GM21381 (cell line): Measurements from ENCODE around the gene ATP13A2.

Source experiments
- ATAC-seq: cut with Tn5 transposase; IDR thresholded peaks from one replicate; pipeline ENCODE4 v1.9.1; 2021; ENCODE audit warnings: mild to moderate bottlenecking, moderate library complexity; ENCODE audit not compliant: unreplicated experiment

Gene ATP13A2

GRCh38 chr1:17005365-17005740 is 6.4 kb downstream of the ATP13A2 start:
- no peak for ATAC-seq

- ATAC-seq = no peak
Measured at GRCh38 chr1:17004466-17005364, 7.0 kb downstream of the ATP13A2 start.

GRCh38 chr1:17002524-17002902 is 9.2 kb downstream of the ATP13A2 start:
- ATAC-seq = no peak

- no peak for ATAC-seq
Measured at GRCh38 chr1:17001760-17002523, 9.8 kb downstream of the ATP13A2 start.

GRCh38 chr1:16999863-17000262 is 11.9 kb downstream of the ATP13A2 start:
- ATAC-seq = no peak

DNA sequence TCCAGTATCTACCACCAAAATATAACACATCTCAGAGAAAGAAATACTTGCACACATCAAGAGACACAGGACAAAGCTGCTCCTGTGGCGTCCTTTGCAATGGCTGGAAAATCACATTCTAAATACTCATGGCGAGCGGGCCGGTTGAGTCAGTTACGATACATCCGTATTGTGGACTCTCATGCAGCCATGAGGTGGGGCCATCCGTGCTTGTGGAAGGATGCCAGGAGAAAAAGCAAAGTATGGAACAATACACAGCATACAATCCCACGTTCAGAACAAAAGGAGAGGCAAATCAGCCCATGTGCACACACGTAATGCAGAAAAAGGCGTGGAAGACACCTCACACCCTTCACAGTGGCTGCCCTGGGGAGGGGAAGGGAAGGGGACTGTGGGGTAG is 13.1 kb downstream of the ATP13A2 start:
- ATAC-seq = no peak

DNA sequence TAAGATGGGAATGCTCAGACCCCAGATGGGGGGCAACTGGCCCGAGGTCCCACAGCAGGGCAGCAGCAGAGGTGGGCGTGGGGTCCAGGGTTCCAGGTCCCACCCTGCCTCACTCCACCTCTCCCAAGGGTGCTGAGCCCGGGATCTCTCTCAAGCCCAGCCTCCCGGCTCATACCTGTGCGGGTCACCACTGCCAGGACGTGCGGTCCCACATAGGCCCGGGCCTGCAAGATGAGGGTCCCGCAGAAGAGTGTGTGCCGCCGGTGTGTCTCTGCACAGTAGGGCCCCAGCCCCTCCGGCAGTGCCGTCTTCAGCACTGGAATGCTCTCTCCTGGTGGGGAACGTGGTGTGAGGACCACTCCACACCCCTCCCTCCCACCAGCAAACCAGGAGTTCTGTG is 14.9 kb downstream of the ATP13A2 start:
- ATAC-seq = no peak

DNA sequence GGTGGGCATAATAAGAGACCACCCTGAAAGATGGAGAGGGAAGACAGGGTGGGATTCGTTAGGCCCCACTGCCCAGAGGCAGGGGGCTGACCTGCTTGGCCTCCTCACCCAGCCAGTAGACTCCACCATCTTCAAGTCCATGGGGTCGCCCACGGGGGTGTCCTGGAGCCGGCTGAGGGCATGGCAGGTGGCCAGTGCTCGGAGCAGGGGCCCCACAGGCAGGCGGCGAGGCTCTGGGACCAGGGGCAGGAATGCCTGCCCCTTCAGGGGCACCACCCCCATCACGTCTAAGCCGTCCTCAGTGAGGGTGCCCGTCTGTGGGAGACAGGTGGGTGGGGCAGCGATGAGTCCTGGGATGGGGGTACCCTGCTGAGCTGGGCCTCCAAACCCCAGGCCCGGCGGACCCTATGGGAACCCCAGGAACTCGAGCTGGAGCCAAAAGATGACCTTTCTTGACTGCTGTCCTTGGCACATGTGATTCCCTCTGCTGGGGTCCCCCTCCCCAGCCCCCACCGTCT is 18.1 kb downstream of the ATP13A2 start:
- ATAC-seq = no peak

- no peak for ATAC-seq
Measured at GRCh38 chr1:16992675-16993074, 19.1 kb downstream of the ATP13A2 start.

DNA sequence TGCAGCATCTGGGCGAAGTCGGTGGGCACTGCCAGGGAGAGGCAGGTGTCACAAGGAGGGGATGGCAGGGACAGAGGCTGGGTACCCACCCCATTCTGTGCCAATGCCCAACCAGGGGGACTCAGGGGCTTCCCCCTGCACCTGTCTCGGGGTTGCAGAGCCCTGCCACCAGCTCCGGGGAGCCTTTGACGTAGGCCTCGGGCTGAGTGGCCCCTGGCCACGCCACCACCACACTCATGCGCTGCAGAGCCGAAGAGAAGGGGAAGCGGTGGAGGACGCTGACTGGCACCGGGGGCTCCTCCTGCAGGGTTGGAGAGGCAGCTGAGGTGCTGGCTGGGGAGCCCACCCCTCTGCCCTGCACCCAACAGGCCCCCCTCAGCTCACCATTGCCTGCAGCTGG is 19.6 kb downstream of the ATP13A2 start:
- ATAC-seq = no peak

DNA sequence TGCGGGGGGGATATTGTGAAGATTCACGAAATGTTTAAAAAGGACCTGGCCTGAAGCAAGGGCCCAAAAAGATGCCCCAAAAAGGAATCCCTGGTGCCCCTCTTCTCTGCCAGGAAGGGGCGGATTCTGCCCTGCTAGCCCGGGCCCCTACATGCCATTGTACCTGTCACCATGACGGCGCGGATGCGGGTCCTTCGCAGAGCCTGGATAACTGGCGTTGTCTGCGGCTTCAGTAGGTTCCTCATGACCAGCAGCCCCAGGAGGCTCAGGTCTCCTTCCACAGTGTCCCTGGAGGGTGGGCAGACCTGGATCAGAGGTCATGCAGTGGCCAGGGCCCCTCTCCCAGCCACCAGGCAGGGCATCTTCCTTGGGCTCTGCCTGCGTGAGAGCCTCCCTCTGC is 20.2 kb downstream of the ATP13A2 start:
- no peak for ATAC-seq

- ATAC-seq = no peak
Measured at GRCh38 chr1:16989676-16990391, 21.9 kb downstream of the ATP13A2 start.

DNA sequence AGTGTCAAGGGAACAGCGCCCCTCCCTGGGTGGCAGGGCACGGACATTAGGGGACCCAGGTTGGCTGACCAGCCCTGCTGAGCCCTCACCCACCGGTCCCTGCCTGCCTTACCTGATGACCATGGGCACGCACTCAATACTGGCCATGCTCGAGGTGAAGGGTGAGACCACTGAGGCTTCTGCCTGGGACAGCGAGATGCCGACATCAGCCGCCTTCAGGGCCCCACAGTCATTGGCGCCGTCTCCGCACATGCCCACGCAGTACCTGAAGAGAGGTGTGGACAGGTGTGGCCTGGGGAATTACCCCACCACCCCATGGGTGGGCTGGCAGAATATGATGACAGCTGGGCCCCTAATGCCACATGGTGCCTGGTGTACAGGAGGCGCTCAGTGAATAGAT is 23.5 kb downstream of the ATP13A2 start:
- ATAC-seq = no peak

DNA sequence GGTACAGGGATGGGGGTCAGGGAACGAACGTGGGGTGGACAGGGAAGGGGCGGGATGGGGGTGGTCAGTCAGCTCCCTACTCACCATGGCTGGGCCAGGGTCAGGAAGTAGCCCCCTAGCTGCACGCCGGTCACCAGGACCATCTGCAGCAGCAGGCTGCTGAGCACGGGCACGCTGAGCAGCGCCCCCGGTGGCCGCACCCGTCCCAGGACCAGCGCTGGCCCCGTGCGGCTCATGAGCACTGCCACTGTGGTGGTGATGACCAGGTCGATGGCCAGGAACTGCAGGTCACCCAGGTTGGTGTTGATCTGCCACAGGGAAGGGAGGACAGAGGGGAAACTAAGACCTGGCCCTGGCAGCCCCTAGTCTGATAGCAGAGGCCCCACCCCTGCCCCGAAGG is 24.8 kb downstream of the ATP13A2 start:
- ATAC-seq = no peak

GRCh38 chr1:16986560-16986959 is 25.2 kb downstream of the ATP13A2 start:
- ATAC-seq = no peak

GRCh38 chr1:16986113-16986512 is 25.6 kb downstream of the ATP13A2 start:
- no peak for ATAC-seq

DNA sequence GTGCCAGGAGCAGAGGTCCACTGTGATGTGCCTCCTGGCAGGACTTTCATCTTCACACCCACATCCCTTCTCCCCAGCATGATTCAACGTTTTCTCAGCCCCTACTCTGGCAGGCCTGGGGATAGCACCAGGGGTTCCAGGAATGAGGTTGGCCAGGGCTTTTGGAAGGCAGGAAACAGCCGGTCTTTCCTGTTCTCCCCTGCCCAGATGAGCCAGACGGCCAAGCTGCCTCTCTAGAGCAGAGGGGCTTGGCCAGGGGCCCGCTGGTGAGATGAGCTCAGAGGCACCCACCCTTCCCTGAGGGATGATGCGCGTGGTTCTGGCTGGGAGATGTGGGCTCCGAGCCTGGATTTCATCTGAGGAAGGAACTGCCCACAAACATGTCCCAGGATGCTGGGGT is 27.0 kb downstream of the ATP13A2 start:
- no peak for ATAC-seq

DNA sequence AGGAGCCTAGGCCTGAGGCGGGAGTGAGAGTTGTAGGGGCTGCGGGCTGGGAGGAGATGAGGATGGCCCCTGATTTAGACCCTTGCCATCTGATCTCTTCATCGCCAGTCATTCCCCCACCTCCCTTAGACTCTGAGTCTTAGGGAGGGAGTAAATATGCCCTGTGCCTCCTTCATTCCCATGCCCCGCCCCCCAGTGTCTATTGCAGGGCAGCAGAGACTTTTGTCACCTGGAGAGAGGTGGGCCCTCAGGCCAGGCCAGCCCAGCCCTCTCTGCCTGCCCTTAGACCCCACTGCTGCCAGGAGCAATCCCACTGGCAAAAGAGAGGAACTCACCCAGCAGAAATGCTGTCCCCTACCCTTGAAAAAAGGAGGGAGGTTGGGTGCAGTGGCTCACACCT is 28.1 kb downstream of the ATP13A2 start:
- ATAC-seq = no peak

DNA sequence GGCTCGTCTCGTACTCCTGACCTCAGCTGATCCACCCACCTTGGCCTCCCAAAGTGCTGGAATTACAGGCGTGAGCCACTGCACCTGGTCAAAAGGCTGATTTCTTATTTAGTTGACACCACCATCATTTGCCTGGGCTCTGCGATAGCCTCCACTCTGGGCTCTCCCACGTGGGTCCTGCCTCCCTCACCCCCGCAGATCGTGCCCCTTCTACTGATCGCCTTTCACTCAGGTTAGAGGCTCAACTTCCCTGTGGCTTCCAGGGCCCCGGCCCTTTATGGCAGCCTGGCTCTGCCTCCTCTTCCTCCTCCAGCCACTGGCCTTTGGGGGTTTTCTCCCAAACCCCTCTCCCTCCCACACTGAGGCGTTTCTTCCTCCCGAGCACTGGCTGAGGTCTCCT is 28.8 kb downstream of the ATP13A2 start:
- no peak for ATAC-seq

GRCh38 chr1:16981269-16981849 is 30.4 kb downstream of the ATP13A2 start:
- ATAC-seq = no peak
